OCI-LY7 (cell line): ENCODE results near the gene VRK3. TPM values are rescaled to one million over a fixed set of nuclear protein-coding genes. Genes with fewer than 3 reads are reported as not detected.

ENCODE experiments used
- BruUV-seq: library from RNA; stranded (reverse); fragments of 400-500 nt; replicated peaks from 2 replicates; lab custom pipeline; 2021; lab: Mats Ljungman, UMichigan
- CTCF ChIA-PET: fragments of 300-600 bp; sonication (Branson Sonifier 250); formaldehyde crosslinking; loops from one replicate; lab custom pipeline; 2022; ENCODE audit warnings: antibody characterized with exemption; ENCODE audit not compliant: unreplicated experiment; lab: Charles Lee
- POLR2A ChIA-PET: fragments of 300-600 bp; sonication (Branson Sonifier 250); formaldehyde crosslinking; loops from one replicate; lab custom pipeline; 2022; ENCODE audit warnings: antibody characterized with exemption; lab: Charles Lee
- DNase-seq: peaks from one replicate; pipeline ENCODE4 v3.0.0-alpha.2; 2015; ENCODE audit warnings: low spot score
- H2AFZ ChIP-seq: fragments of 200-600 bp; sonication (generic), shearing (Covaris generic); 2 replicates; pipeline ENCODE4 v1.6.1; 2014; ENCODE audit warnings: mild to moderate bottlenecking, antibody characterized with exemption, low read length, moderate library complexity
- H3K27ac ChIP-seq: fragments of 200-600 bp; sonication (generic); 2 replicates; pipeline ENCODE4 v1.5.1; 2014; ENCODE audit warnings: mixed run types, low read depth, mild to moderate bottlenecking, moderate library complexity, low read length, inconsistent platforms; ENCODE audit not compliant: poor library complexity, severe bottlenecking
- H3K36me3 ChIP-seq: fragments of 200-600 bp; sonication (generic); 2 replicates; pipeline ENCODE4 v1.6.1; 2014; ENCODE audit warnings: mild to moderate bottlenecking, antibody characterized with exemption, low read length, moderate library complexity, mixed read lengths; ENCODE audit not compliant: insufficient read depth
- H3K4me1 ChIP-seq: fragments of 200-600 bp; sonication (generic); 2 replicates; pipeline ENCODE4 v1.5.1; 2014; ENCODE audit warnings: mild to moderate bottlenecking, low read length; ENCODE audit not compliant: insufficient read depth, poor library complexity, severe bottlenecking
- H3K4me2 ChIP-seq: fragments of 200-600 bp; sonication (generic); 2 replicates; pipeline ENCODE4 v1.6.1; 2014; ENCODE audit warnings: mild to moderate bottlenecking, low read length
- H3K4me3 ChIP-seq: fragments of 200-600 bp; sonication (generic); 2 replicates; pipeline ENCODE4 v1.5.1; 2014; ENCODE audit warnings: mild to moderate bottlenecking, low read depth, low read length; ENCODE audit not compliant: poor library complexity, severe bottlenecking
- H3K79me2 ChIP-seq: fragments of 200-600 bp; sonication (generic); 2 replicates; pipeline ENCODE4 v1.6.1; 2016; ENCODE audit warnings: low read depth, mild to moderate bottlenecking, low read length, moderate library complexity, mixed read lengths; ENCODE audit not compliant: insufficient read depth
- H3K9me2 ChIP-seq: fragments of 200-600 bp; sonication (generic); 2 replicates; pipeline ENCODE4 v1.6.1; 2016; ENCODE audit warnings: mild to moderate bottlenecking, low read length, mixed read lengths; ENCODE audit not compliant: insufficient read depth
- H3K9me3 ChIP-seq: fragments of 200-600 bp; sonication (generic); 2 replicates; pipeline ENCODE4 v1.6.1; 2014; ENCODE audit warnings: mild to moderate bottlenecking, mixed run types, low read length, mixed read lengths
- H4K20me1 ChIP-seq: fragments of 200-600 bp; sonication (generic); 2 replicates; pipeline ENCODE4 v1.6.1; 2014; ENCODE audit warnings: mild to moderate bottlenecking, antibody characterized with exemption, low read length, moderate library complexity, mixed read lengths; ENCODE audit not compliant: insufficient read depth
- CTCF ChIP-seq: fragments of 200-600 bp; sonication (generic); conservative IDR thresholded peaks from 2 replicates; pipeline ENCODE4 v1.5.1; 2014; ENCODE audit warnings: mild to moderate bottlenecking, antibody characterized with exemption, low read length, moderate library complexity, mixed read lengths
- EZH2phosphoT487 ChIP-seq: fragments of 200-600 bp; sonication (generic); IDR thresholded peaks from 2 replicates; pipeline ENCODE4 v1.6.1; 2018; ENCODE audit warnings: low read depth, borderline replicate concordance, mild to moderate bottlenecking, mixed run types, antibody characterized with exemption, low read length, moderate library complexity, mixed read lengths
- intact Hi-C: fragments of 100-400 bp; cut with micrococcal nuclease; formaldehyde crosslinking; loops from one replicate; pipeline ENCODE4 v1.10.0; 2022; ENCODE audit not compliant: unreplicated experiment
- total RNA-seq, 2 experiments: library from RNA; depleted of rRNA in 1 of 2; stranded (reverse); fragments of >200 nt in 1 of 2; shearing (Covaris generic) in 1 of 2; gene quantifications; 2 replicates each; pipeline ENCODE4 v1.2.3, GENCODE V29; 2014 to 2022

VRK3 gene
- total RNA-seq, 2 experiments from 2014 or later, result 39.9 to 47.3 TPM

- POLR2A ChIA-PET, result no interaction called here
- DNase-seq, result no peak
- CTCF ChIA-PET, result no interaction called here
- TF ChIP-seq EZH2phosphoT487, result no peak
- TF ChIP-seq CTCF, result no peak
- H3K36me3 ChIP-seq, result peaks cover under 1% of the 10 kb centered on the region; the same call in 1 of the 2 replicates
- no peak overlapping the region for H3K4me2 ChIP-seq
- H4K20me1 ChIP-seq, result no peaks in the 10 kb centered on the region
- H3K4me1 ChIP-seq, result no peaks in the 10 kb centered on the region
- no TSS peak for BruUV-seq
- no peaks in the 10 kb centered on the region for H3K79me2 ChIP-seq
- intact Hi-C loops, result no loop called here
- H3K9me3 ChIP-seq, result no peaks in the 10 kb centered on the region
- H3K27ac ChIP-seq, result no peak overlapping the region
- H3K4me3 ChIP-seq, result no peak overlapping the region
- H3K9me2 ChIP-seq, result no peaks in the 10 kb centered on the region
- no peak overlapping the region for H2AFZ ChIP-seq
These were observed 39.3 kb downstream of the VRK3 start for GRCh38 chr19:49985871-49986270.

- no peak for DNase-seq
- Histone ChIP-seq H4K20me1 (no peaks in the 10 kb centered on the region), H3K27ac (no peak overlapping the region), H3K4me3 (no peak overlapping the region), H3K4me2 (no peak overlapping the region), H3K9me2 (no peaks in the 10 kb centered on the region), H3K79me2 (no peaks in the 10 kb centered on the region), H3K36me3 (no peaks in the 10 kb centered on the region), H2AFZ (no peak overlapping the region), H3K4me1 (no peaks in the 10 kb centered on the region), H3K9me3 (no peaks in the 10 kb centered on the region)
- no TSS peak for BruUV-seq
- intact Hi-C loops, result no loop called here
- POLR2A ChIA-PET, result no interaction called here
- TF ChIP-seq CTCF, result no peak
- TF ChIP-seq EZH2phosphoT487, result no peak
- CTCF ChIA-PET, result no interaction called here
These were observed 40.7 kb downstream of the VRK3 start for GRCh38 chr19:49984491-49984890.

- no peaks in the 10 kb centered on the region for H4K20me1 ChIP-seq
- no peaks in the 10 kb centered on the region for H3K79me2 ChIP-seq
- no peaks in the 10 kb centered on the region for H3K4me1 ChIP-seq
- no peaks in the 10 kb centered on the region for H3K9me3 ChIP-seq
- H3K4me2 ChIP-seq, result no peak overlapping the region
- no peaks in the 10 kb centered on the region for H3K36me3 ChIP-seq
- intact Hi-C loops, result loop anchor here (1.0 kb wide), 1 partner anchor 46 kb away; no protein-coding TSS in a partner anchor
- no TSS peak for BruUV-seq
- peak; percentile 79 for DNase-seq
- TF ChIP-seq EZH2phosphoT487 (no peak), CTCF (peak; percentile 97)
- CTCF ChIA-PET, result no interaction called here
- H3K27ac ChIP-seq, result no peak overlapping the region
- no peaks in the 10 kb centered on the region for H3K9me2 ChIP-seq
- H2AFZ ChIP-seq, result no peak overlapping the region
- no peak overlapping the region for H3K4me3 ChIP-seq
- POLR2A ChIA-PET, result no interaction called here
These were observed 41.4 kb downstream of the VRK3 start for GRCh38 chr19:49983645-49984229.
